ENCODE results near the gene BICDL1. TPM values are rescaled to one million over a fixed set of nuclear protein-coding genes. Genes with fewer than 3 reads are reported as not detected.

The BICDL1 gene
- total RNA-seq, 1 donor, result 0.27 TPM

GRCh38 chr12:120048263-120048662 lies 59.2 kb downstream of the BICDL1 start:
- no peak for DNase-seq (ENCODE audit: low read depth in 2 of 3, low spot score in 2 of 3)

DNA sequence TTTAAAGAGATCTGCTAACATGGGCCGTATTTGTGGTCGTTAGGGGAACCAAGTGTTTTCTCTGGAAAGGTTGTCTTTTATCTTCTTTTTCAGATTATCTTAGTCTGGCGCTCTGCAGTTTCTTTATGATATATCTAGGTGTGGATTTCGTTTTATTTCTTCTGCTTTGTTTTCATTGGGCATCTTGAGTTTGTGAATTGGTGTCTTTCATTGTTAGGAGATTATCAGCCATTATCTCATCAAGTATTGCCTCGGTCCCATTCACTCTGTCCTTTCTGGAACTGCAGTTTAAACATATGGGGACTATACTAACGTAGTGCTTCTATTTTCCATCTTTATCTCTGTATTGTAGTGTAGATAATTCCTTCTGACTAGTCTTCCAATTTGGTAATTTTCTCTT lies 60.4 kb downstream of the BICDL1 start:
- DNase-seq (ENCODE audit: low read depth in 2 of 3, low spot score in 2 of 3), result no peak

GRCh38 chr12:120051535-120051934 lies 62.5 kb downstream of the BICDL1 start:
- DNase-seq (ENCODE audit: low read depth in 2 of 3, low spot score in 2 of 3), result no peak

- no peak for DNase-seq (ENCODE audit: low read depth in 2 of 3, low spot score in 2 of 3)
Measured at GRCh38 chr12:120054293-120054692, 65.3 kb downstream of the BICDL1 start.

DNA sequence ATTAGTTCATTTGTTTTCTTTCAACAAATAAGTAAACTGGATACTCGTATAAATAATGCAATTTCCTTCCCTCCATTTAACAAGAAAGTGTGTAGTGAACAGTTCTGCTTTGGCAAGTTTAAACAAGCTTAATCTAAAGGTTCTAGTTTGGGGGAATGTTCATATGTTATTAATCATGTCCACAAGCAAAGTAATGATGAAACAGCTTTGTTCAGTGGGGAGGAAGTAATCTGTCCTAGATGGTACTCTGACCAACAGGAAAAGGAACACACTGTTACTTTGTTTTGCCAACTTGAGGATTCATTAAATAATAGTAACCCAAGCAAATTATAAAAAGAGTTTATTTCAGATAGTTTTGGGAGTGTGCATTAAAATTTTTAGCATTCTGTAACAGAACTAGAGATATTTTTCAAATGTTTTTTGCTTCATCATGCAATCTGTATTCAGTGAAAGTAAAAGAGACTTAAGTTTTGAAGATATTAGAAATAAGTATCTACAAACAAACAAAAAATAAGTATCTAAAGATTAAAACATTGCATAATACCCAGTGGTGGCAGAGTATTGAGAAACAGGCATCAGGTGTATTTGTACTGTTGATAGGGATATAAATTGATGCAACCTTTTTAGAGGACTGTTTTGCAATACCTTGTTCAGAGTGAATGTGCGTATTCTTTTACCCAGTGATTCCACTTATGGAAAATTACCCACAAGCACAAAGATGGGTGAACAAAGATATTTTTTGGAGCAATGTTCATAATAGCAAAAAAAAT lies 66.4 kb downstream of the BICDL1 start:
- no peak for DNase-seq (ENCODE audit: low read depth in 2 of 3, low spot score in 2 of 3)

- no peak for DNase-seq (ENCODE audit: low read depth in 2 of 3, low spot score in 2 of 3)
Measured at GRCh38 chr12:120056739-120057138, 67.7 kb downstream of the BICDL1 start.

DNA sequence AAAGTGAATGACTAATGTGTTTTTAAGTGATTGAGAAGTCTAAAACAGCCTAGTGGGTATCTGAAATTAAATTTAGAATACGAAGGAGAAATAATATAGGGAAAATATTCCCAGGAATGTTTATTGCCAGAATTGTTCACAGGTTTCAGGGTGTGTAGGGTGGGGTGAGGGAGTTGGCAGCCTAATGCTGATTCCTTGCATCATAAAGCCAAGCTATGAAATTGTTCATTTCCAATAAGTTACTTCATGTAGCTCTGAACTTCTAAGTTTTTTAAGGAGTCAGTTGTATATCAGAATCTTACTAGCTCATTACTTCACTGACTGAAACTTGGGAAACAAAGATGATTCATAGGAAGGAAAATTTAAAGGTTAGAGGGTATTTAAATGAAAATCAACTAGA lies 71.2 kb downstream of the BICDL1 start:
- no peak for DNase-seq (ENCODE audit: low read depth in 2 of 3, low spot score in 2 of 3)

GRCh38 chr12:120060717-120061116 lies 71.7 kb downstream of the BICDL1 start:
- DNase-seq (ENCODE audit: low read depth in 2 of 3, low spot score in 2 of 3), result no peak

GRCh38 chr12:120061575-120062214 lies 72.7 kb downstream of the BICDL1 start:
- DNase-seq (ENCODE audit: low read depth in 2 of 3, low spot score in 2 of 3), result no peak

DNA sequence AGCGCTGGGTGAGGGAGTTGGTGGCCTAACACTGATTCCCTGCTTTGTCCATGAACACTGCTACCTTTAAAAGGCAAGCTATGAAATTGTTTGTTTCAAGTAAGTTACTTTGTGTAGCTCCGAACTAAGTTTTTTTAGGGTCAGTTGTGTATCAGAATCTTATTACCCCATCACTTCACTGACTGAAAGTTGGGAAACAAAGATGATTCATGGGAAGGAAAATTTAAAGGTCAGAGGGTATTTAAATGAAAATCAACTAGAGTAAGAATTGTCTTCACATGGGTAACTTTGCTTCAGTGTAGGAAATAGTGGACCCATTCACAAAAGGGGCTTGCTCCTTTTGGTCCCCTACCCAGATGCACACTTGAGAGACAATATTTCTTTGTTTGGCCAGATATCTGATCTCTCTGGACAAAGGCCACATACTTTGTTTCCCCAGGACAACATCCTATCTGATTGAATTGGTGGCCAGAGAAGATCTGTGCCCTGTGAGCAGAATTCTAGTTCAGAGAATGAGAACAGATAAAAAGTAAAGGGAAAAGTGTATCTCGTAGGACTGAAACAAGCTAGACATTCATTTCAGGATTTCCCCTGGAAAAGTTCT lies 74.0 kb downstream of the BICDL1 start:
- no peak for DNase-seq (ENCODE audit: low read depth in 2 of 3, low spot score in 2 of 3)

DNA sequence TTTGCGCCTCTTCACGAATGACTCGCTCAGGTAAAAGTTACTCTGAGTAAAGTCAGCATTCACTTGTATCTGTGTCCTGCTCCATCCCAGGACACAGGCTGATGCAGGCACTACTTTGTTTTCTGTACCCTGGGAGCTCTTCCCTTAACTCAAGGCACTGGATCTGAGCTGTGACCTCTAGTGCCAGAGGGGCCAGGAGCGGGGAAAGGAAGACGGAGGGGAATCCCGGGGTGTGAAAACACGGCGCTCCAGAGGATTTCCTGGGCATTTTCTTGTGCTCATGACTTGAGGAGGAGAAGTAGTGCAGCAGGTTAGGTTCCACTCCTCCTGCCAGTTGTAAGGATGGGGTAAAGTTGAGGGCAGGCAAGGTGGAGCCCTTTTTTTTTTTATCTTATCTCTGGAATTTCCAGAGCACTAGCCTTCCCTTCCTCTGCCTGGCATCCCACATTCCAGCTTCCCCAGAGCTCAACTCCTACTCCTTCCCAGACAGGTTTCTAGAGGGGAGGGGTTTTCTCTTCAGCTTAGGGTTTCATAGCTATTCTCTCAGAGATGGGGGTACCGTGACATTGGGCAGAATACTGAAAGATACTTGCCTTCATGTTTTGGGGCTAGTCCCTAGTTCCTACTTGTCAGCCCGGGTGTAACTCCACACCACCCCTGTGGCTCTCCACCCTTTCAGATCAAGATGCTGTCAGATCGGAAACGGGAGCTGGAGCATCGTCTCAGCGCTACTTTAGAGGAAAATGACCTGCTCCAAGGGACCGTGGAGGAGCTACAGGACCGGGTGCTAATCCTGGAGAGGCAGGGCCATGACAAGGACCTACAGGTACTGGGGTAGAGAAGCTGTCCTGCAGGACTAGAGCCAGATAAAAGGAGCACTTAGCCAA lies 75.3 kb downstream of the BICDL1 start:
- no peak for DNase-seq (ENCODE audit: low read depth in 2 of 3, low spot score in 2 of 3)

DNA sequence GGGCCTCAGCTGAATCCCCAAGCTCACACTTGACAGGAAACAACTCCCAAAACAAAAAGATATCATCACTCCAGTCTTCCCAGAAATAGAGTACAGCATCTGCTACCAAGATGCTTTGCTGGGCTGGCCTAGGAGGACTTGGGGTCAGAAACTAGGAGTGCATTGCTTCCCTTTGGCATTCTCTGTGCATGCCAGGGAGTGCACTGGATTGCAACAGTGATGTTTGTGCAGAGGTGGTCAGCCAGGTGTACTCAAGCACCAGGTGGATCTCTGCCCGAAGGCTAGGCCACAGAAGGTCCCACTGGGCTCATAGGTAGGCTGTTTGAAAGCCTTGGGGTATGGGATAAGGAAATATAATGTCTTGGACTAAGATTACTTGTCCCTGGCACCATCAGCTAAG lies 76.4 kb downstream of the BICDL1 start:
- DNase-seq (ENCODE audit: low read depth in 2 of 3, low spot score in 2 of 3), result no peak

- DNase-seq (ENCODE audit: low read depth in 2 of 3, low spot score in 2 of 3), result no peak
Measured at GRCh38 chr12:120066341-120066740, 77.3 kb downstream of the BICDL1 start.

DNA sequence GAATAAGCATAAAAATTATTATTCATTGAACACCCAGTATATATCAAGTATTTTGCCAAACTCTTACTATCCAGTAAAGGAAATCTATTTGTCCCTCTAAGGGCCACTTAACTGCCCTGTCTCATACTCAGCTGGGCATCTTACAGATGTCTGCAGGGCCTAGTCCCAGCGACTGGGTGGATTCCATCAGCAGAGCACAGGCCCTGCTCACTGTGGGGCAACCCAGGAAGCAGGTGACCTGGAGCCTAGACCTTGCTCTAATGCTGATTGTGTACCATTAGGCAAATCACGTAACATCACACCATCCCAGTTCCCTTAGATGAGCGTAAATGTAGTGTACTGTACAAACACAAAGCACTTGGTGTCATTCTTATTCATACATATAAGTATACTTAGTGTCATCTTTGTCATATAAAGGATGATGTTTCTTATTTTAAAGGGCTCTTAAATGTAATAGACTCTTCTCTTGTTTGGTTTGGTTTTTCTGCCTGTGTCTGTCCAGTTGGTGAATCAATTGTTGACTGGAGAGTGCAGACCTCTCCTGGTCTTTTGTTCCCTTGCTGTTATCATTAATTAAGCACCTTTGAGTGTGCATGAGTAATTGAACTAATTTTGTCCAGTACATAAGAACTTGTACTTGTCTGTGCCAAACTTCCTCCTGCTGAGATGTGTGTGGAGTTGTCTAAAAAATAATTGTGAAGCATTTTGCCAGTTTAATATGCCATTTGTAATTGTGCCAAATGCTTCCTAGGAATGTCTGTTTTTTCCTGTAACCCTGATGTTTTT lies 78.2 kb downstream of the BICDL1 start:
- DNase-seq (ENCODE audit: low read depth in 2 of 3, low spot score in 2 of 3), result no peak

- no peak for DNase-seq (ENCODE audit: low read depth in 2 of 3, low spot score in 2 of 3)
Measured at GRCh38 chr12:120067901-120068300, 78.9 kb downstream of the BICDL1 start.

DNA sequence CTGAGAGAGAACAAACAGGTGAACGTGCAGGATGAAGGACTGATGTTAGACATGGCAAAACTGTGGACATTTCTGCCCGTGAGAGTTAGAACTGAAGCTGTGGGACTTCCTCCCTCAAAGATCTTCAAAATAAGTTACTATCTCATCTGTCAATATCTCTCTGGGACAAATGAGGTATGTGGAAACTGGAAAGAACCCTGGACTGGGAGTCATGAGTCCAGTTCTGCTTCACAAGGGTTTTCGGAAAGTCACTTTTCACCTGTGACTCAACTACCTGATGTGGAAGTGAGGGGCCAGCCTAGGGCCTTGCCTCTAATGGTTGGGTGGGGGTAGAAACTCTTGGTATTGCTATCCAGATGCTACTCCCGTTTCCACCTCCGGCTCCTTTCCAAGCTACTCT lies 80.2 kb downstream of the BICDL1 start:
- no peak for DNase-seq (ENCODE audit: low read depth in 2 of 3, low spot score in 2 of 3)

- no peak for DNase-seq (ENCODE audit: low read depth in 2 of 3, low spot score in 2 of 3)
Measured at GRCh38 chr12:120071493-120072020, 82.5 kb downstream of the BICDL1 start.

DNA sequence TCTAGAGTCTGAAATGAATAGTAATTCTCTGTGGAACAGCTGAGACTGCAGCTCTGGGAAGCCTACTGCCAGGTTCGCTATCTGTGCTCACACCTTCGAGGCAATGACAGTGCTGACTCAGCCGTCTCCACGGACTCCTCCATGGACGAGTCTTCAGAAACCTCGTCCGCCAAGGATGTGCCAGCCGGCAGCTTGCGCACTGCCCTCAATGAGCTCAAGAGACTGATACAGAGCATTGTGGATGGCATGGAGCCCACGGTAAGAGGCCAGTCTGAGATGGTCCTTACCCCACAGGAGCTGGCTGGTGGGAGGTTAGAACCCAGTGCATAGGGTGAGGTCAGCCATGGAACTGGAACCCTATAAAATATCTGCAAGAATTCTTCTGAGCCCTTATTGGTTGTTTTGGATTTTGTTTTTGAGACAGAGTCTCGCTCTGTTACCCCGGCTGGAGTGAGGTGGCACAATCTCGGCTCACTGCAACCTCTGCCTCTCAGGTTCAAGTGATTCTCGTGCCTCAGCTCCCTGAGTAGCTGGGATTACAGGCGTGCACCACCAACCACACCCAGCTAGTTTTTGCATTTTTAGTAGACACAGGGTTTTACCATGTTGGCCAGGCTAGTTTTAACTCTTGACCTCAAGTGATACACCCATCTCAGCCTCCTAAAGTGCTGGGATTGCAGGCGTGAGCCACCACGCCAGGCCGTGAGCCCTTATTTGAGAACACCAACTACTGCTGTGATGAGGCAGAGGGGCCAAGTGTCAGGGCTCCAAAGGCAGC lies 83.6 kb downstream of the BICDL1 start:
- DNase-seq (ENCODE audit: low read depth in 2 of 3, low spot score in 2 of 3), result no peak

GRCh38 chr12:120075034-120075616 lies 86.1 kb downstream of the BICDL1 start:
- DNase-seq (ENCODE audit: low read depth in 2 of 3, low spot score in 2 of 3), result peak in 1 of 3 donors; percentile 16
